ENCODE data around the gene SEPTIN10. TPM values are rescaled to one million over a fixed set of nuclear protein-coding genes. Genes with fewer than 3 reads are reported as not detected.

Gene SEPTIN10
- total and polyA plus RNA-seq, 2 of the 8 experiments (the other 6 are each of a cell fraction or from before 2014, with no cell fraction given): 23.7 to 101 TPM

- Histone ChIP-seq H3K9ac (replicated peaks in 1 of 4; ENCODE audit: extremely low read depth in 1 of 4, low read depth in 3 of 4, low read length in 3 of 4) (no peak overlapping the region), H3K79me2 (ENCODE audit: control insufficient read depth in 1 of 2, insufficient read depth in 2 of 2, low read length in 2 of 2) (no peaks in the 10 kb centered on the region), H4K91ac (replicated peaks; ENCODE audit: insufficient read length, low read length) (no peak overlapping the region), H4K5ac (ENCODE audit: insufficient read length, low read depth, low read length) (no peak overlapping the region), H3K4me2 (ENCODE audit: insufficient read depth in 1 of 2, low read depth in 2 of 2, low read length in 2 of 2) (no peak overlapping the region), H3K79me1 (ENCODE audit: low read depth, low read length) (no peaks in the 10 kb centered on the region), H3K14ac (ENCODE audit: insufficient read length) (no peak overlapping the region), H3K4me3 (ENCODE audit: extremely low read depth in 1 of 4, insufficient read depth in 2 of 4, low read depth in 3 of 4, low read length in 4 of 4) (no peak overlapping the region), H2AFZ (ENCODE audit: low read length) (no peak overlapping the region), H2BK20ac (ENCODE audit: low read length) (no peak overlapping the region), H3K23me2 (ENCODE audit: low read depth, low read length) (no peaks in the 10 kb centered on the region), H4K8ac (ENCODE audit: extremely low read depth, insufficient read depth, low read length) (no peak overlapping the region), H2BK12ac (ENCODE audit: low read depth, low read length) (no peak overlapping the region), H3K4me1 (replicated peaks in 1 of 4; ENCODE audit: control insufficient read depth in 3 of 4, insufficient read depth in 4 of 4, low read length in 3 of 4) (no peaks in the 10 kb centered on the region; a peak in 1 of 7 replicates), H2AK5ac (ENCODE audit: low read depth, low read length) (no peak overlapping the region), H3K56ac (replicated peaks; ENCODE audit: insufficient read length, low read depth, low read length) (no peak overlapping the region), H3K27me3 (replicated peaks in 1 of 4; ENCODE audit: control insufficient read depth in 3 of 4, extremely low read depth in 1 of 4, insufficient read depth in 3 of 4, low read length in 3 of 4) (no peaks in the 10 kb centered on the region), H4K20me1 (replicated peaks in 1 of 2; ENCODE audit: control insufficient read depth in 1 of 2, insufficient read depth in 2 of 2, low read length in 2 of 2) (no peaks in the 10 kb centered on the region), H3K4ac (replicated peaks; ENCODE audit: insufficient read length, low read depth, low read length) (no peak overlapping the region), H2BK15ac (ENCODE audit: low read length) (no peak overlapping the region), H2BK120ac (replicated peaks; ENCODE audit: low read depth, low read length) (no peak overlapping the region), H3K9me3 (ENCODE audit: insufficient read depth in 2 of 2, low read depth in 1 of 2, low read length in 1 of 2) (peaks cover 0 to 9% of the 10 kb centered on the region in 2 experiments; a peak in 2 of 4 replicates), H3K36me3 (ENCODE audit: control insufficient read depth in 2 of 4, insufficient read depth in 4 of 4, low read length in 3 of 4) (no peaks in the 10 kb centered on the region), H3K23ac (ENCODE audit: insufficient read length) (no peak overlapping the region), H3K18ac (ENCODE audit: extremely low read depth, low read length) (no peak overlapping the region), H3K27ac (ENCODE audit: low read depth, low read length) (no peak overlapping the region), H2BK5ac (ENCODE audit: low read depth, low read length) (no peak overlapping the region)
- DNase-seq (ENCODE audit: low read depth in 1 of 2, low spot score in 2 of 2) (no peak), FAIRE-seq (no peak)
- ChIA-PET CTCF (ENCODE audit: partially characterized antibody) (no interaction called here), POLR2A (ENCODE audit: partially characterized antibody) (no interaction called here)
- WGBS, 2 experiments (ENCODE audit: extremely low coverage in 1 of 2, insufficient coverage in 1 of 2, insufficient read length in 1 of 2, insufficient replicate concordance in 2 of 2, low coverage in 1 of 2, low lambda C conversion rate in 2 of 2, missing lambda C conversion rate in 1 of 2): 94% methylated on average over 8 of the region's 8 CpGs; no CpG with 5 or more reads in 1 of the 2 experiments
- TF ChIP-seq USF2 (IDR thresholded peaks at IDR 0.05; ENCODE audit: low read length): no peak
Observed at GRCh38 chr2:109538546-109538945, 75.2 kb downstream of the SEPTIN10 start.

All from H1 (cell line).